Fibroblast of pulmonary artery (primary cell): Measurements from ENCODE around the gene HS3ST3A1.

Experiments used
- DNase-seq: peaks from one replicate; pipeline ENCODE4 v3.0.0-alpha.2; 2010; ENCODE audit warnings: low read depth
- H3K4me3 ChIP-seq: replicated peaks from 2 replicates; pipeline ENCODE4 v1.5.1; 2011; ENCODE audit warnings: low read depth, mild to moderate bottlenecking, control low read depth, low read length, moderate library complexity
- TF ChIP-seq, protein P1 (sequence below): IDR thresholded peaks from 2 replicates; pipeline ENCODE4 v1.5.1; 2011; ENCODE audit warnings: mild to moderate bottlenecking, control low read depth, low read length, inconsistent platforms; ENCODE audit errors: missing control alignments

The HS3ST3A1 gene

DNA sequence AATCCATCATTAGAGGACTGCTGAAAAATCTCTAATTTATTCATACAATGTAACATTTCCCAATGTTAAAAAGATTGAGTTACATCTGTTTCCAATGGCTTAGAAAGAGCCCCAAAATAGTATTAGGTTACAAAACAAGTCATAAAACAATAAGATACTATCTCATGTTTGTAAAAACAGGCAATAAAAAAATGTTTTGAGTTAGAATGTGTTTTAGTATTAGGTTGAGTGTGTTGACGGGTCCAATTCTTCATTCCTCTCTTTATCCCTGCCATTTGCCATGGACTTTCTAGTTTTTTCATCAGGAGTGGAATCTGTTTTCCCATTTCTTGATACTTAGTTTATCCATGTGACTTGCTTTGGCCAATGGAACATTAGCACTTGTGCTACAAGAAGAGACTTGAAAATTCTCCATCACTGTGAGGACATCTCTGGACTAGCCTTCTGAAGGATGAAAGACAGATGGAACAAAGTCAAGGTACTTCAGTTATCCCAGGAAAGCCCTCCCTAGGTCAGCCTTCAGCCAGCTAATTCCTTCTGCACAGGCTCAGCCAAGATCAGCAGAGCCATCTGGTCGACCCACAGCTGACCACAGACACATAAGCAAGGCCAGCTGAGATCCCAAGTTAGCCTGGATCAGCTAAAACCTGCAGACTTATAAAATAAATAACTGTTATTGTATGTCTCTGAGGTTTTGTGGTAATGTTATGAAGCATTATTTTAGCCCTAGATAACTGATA lies 83.3 kb downstream of the HS3ST3A1 start:
- no peak for DNase-seq
- no peak overlapping the region for H3K4me3 ChIP-seq
- TF ChIP-seq, protein P1, sequence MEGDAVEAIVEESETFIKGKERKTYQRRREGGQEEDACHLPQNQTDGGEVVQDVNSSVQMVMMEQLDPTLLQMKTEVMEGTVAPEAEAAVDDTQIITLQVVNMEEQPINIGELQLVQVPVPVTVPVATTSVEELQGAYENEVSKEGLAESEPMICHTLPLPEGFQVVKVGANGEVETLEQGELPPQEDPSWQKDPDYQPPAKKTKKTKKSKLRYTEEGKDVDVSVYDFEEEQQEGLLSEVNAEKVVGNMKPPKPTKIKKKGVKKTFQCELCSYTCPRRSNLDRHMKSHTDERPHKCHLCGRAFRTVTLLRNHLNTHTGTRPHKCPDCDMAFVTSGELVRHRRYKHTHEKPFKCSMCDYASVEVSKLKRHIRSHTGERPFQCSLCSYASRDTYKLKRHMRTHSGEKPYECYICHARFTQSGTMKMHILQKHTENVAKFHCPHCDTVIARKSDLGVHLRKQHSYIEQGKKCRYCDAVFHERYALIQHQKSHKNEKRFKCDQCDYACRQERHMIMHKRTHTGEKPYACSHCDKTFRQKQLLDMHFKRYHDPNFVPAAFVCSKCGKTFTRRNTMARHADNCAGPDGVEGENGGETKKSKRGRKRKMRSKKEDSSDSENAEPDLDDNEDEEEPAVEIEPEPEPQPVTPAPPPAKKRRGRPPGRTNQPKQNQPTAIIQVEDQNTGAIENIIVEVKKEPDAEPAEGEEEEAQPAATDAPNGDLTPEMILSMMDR: no peak

DNA sequence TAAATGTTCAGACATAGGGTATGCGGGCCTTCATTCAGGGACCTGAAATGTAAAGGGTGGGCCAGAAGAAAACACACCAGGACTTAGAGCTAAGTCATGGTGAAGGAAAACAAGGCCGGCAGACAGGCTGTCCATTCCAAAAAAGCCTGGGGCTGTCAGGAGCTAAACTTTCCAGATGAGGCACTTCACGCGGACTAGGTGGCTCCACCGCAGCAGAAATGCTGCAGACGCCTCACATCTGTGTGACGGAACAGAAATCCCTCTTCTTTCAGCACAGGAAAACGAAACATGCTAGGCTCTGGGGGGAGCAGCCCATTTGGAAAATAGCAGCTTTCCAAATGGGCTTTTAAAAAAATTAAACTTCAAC lies 88.7 kb downstream of the HS3ST3A1 start:
- TF ChIP-seq, protein P1: no peak
- DNase-seq: peak; percentile 48
- H3K4me3 ChIP-seq: peak overlapping the region; percentile 16

DNA sequence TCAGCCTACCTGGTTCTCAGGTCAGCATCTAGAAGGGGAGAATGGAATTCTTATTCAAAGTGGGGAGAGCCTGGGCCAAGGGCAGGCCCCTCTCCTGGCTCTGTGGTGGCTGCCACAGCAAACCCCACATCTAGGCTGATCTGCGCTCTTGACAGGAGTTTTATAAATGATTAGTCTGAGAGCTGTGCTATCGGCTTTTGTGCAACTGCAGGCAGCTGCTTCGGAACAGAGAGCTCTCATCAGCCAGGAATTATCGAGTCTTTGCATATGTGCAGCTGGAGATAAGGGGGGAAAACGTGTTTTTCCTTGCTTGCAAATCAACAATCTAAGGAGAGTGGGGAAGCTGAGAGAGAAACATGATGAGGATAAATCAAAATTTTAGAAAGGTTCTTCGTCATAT lies 91.7 kb downstream of the HS3ST3A1 start:
- peak; percentile 43 for DNase-seq
- peak overlapping the region; percentile 36 for H3K4me3 ChIP-seq
- TF ChIP-seq, protein P1: no peak

DNA sequence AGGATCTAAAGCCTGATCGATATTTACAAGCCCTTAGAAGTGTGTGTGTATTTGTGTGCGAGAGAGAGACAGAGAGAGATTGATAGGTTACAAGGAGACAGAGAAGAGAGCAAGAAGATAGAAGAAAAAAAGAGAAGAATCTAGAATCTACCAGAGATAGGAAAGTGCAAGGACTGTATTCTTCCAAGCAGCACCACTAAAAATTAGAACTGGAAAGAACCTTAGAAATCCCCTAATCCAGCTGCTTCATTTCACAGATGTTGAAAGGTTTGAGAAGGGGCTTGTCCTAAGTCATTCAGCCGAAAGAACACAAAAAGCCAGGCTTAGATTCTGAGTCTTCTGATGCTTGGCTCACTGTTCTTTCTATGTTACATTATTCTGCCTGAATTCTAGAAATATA lies 92.2 kb downstream of the HS3ST3A1 start:
- DNase-seq: peak; percentile 58
- H3K4me3 ChIP-seq: peak overlapping the region; percentile 4
- TF ChIP-seq, protein P1: no peak

DNA sequence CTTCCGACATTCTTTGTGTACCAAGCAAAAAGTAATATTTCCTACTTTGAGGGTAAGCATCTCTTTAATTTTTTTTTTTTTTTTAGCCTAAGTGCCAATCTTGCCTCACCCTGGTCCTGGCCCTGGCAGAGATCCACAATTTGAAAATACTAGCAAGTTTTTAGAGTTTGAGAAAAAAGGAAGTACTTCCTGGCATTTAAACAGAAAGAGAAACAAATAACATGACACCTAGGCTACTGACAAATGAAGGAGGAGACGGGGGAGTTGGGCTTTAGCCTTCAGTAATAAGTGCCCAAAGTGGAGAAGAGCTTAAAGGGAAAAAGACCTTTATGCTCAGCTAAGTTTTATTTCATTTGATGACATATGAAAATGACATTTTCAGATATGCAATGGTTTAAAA lies 92.8 kb downstream of the HS3ST3A1 start:
- no peak overlapping the region for H3K4me3 ChIP-seq
- TF ChIP-seq, protein P1: no peak
- DNase-seq: peak; percentile 45

DNA sequence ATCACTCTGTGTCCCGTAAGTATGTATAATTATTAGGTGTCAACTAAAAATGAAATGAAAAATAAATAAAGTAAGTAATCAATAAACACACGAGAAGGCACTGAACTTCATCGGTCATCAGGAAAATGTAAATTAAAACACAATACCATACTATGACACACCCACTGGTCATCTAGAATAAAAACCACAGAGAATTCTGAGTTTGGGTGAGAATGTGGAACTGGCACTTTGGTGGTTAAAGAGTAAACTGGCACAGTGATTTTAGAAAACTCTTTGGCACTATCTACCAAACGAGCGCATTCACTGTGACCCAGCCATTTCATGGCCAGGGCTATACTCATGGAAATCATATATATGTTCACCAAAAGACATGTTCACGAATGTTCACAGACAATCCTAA lies 98.2 kb downstream of the HS3ST3A1 start:
- no peak overlapping the region for H3K4me3 ChIP-seq
- TF ChIP-seq, protein P1: no peak
- DNase-seq: no peak

DNA sequence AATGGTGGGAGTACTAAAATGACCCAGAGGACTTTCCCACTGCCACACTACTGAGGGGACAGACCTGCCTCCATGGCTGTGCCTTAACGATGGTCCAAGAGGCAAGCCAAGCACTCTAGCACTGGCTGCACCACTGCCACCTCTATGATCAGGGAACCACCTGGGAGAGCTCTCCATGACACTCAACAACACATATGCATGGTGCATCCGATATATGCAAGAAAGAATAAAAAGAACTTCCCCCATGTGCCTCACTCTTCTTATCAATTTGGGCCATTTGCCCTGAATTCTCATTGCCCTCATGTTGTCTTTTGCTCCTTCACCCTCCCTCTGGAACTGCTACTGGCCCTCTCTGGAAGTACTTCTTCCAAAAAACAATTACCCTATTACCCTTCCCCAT lies 99.5 kb downstream of the HS3ST3A1 start:
- TF ChIP-seq, protein P1: no peak
- DNase-seq: no peak
- no peak overlapping the region for H3K4me3 ChIP-seq
